ENCODE data around the gene INPP1.
"Not testable (repeated sequence)": the region's sequence is repeated elsewhere in the genome, so short reads cannot be mapped to it uniquely, and the experiment has no call there.

INPP1 gene

DNA sequence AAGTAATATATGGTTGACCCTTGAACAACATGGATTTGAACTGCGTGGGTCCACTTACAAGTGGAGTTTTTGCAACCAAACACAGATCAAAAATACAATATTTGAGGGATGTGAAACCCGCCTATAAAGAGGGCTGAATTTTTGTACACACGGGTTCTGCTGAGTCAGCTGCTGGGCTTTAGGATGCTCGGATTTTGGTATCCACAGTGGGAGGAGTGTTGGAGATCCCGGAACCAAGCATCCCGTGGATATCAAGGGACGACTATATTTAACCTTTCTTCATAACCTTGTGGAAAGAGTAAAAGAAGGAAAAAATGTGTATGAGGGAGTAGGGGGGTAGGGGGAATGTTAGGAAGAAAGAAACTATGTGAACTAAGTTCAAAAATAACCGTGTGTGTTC lies 10.0 kb upstream of the INPP1 start:
- no peak for DNase-seq (ENCODE audit: low read depth)
- TF ChIP-seq CTCF (IDR thresholded peaks at IDR 0.05; ENCODE audit: control insufficient read depth, insufficient read depth, low read depth, low read length, missing control alignments), result no peak
- no peak overlapping the region for H3K4me3 ChIP-seq (ENCODE audit: control insufficient read depth, low read depth, low read length)

- H3K4me3 ChIP-seq (ENCODE audit: control insufficient read depth, low read depth, low read length), result no peak overlapping the region
- DNase-seq (ENCODE audit: low read depth), result no peak
- TF ChIP-seq CTCF (IDR thresholded peaks at IDR 0.05; ENCODE audit: control insufficient read depth, insufficient read depth, low read depth, low read length, missing control alignments), result no peak
Observed at GRCh38 chr2:190333928-190334327, 9.5 kb upstream of the INPP1 start.

GRCh38 chr2:190334479-190335224 lies 8.7 kb upstream of the INPP1 start:
- no peak for TF ChIP-seq CTCF (IDR thresholded peaks at IDR 0.05; ENCODE audit: control insufficient read depth, insufficient read depth, low read depth, low read length, missing control alignments)
- no peak overlapping the region for H3K4me3 ChIP-seq (ENCODE audit: control insufficient read depth, low read depth, low read length)
- no peak for DNase-seq (ENCODE audit: low read depth)

GRCh38 chr2:190335225-190335559 lies 8.2 kb upstream of the INPP1 start:
- no peak for TF ChIP-seq CTCF (IDR thresholded peaks at IDR 0.05; ENCODE audit: control insufficient read depth, insufficient read depth, low read depth, low read length, missing control alignments)
- H3K4me3 ChIP-seq (ENCODE audit: control insufficient read depth, low read depth, low read length), result no peak overlapping the region
- no peak for DNase-seq (ENCODE audit: low read depth)

DNA sequence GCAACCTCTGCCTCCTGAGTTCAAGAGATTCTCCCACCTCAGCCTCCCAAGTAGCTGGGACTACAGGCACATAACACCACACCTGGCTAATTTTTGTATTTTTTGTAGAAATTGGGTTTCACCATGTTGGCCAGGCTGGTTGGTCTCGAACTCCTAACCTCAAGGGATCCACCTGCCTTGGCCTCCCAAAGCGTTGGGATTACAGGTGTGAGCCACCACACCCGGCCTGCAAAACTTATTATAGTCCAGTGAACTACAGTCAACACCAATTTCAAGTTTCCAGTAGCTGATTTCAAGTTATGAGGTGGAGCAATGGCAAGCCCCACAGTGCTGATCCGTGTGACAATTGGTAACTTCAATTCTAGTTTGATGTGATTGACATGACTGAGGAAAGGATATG lies 7.8 kb upstream of the INPP1 start:
- DNase-seq (ENCODE audit: low read depth); H3K4me3 ChIP-seq (ENCODE audit: control insufficient read depth, low read depth, low read length): not testable (repeated sequence)

GRCh38 chr2:190336420-190336819 lies 7.0 kb upstream of the INPP1 start:
- H3K4me3 ChIP-seq (ENCODE audit: control insufficient read depth, low read depth, low read length), result no peak overlapping the region
- DNase-seq (ENCODE audit: low read depth), result no peak
- no peak for TF ChIP-seq CTCF (IDR thresholded peaks at IDR 0.05; ENCODE audit: control insufficient read depth, insufficient read depth, low read depth, low read length, missing control alignments)

DNA sequence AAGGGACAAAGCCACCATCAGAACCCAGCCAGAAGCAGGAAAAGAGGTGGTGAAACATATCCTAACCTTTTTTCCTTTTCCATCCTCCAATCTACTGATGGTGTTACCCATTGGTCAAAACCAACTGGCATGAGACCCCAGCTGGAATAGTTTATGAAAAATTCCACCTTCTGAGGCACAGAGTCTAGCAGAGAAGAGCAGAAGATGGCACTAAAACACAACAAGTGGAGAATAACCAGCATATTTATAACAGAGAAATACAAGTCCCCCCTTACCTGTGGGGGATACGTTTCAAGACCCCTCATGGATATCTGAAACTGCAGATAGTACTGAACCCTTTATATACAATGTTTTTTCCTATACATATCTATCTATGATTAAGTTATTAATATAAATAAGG lies 4.9 kb upstream of the INPP1 start:
- TF ChIP-seq CTCF (IDR thresholded peaks at IDR 0.05; ENCODE audit: control insufficient read depth, insufficient read depth, low read depth, low read length, missing control alignments), result no peak
- no peak overlapping the region for H3K4me3 ChIP-seq (ENCODE audit: control insufficient read depth, low read depth, low read length)
- DNase-seq (ENCODE audit: low read depth), result no peak
